Progenitor cell of endocrine pancreas (in vitro differentiated cells): ENCODE results near the gene ATXN1. TPM values are rescaled to one million over a fixed set of nuclear protein-coding genes. Genes with fewer than 3 reads are reported as not detected.

ENCODE experiments used
- DNase-seq: peaks from one replicate; pipeline ENCODE4 v3.0.0; 2021; ENCODE audit warnings: low spot score; ENCODE audit not compliant: unreplicated experiment
- H3K27ac Mint-ChIP-seq: 2 replicates; pipeline ENCODE4 v1.8.0; 2021; ENCODE audit warnings: mild to moderate bottlenecking, moderate library complexity, mixed read lengths
- H3K27me3 Mint-ChIP-seq: 2 replicates; pipeline ENCODE4 v1.8.0; 2021; ENCODE audit warnings: mixed read lengths
- H3K36me3 Mint-ChIP-seq: 2 replicates; pipeline ENCODE4 v1.8.0; 2022; ENCODE audit warnings: mixed read lengths; ENCODE audit not compliant: insufficient read depth
- H3K4me1 Mint-ChIP-seq: 2 replicates; pipeline ENCODE4 v1.8.0; 2021; ENCODE audit warnings: low read depth, mixed read lengths
- H3K4me3 Mint-ChIP-seq: 2 replicates; pipeline ENCODE4 v1.8.0; 2021; ENCODE audit warnings: low read depth, mild to moderate bottlenecking, moderate library complexity, mixed read lengths
- H3K9me3 Mint-ChIP-seq: 2 replicates; pipeline ENCODE4 v1.8.0; 2021; ENCODE audit warnings: low read depth, mixed read lengths
- CTCF ChIP-seq: fragments of 200-600 bp; sonication (generic); IDR thresholded peaks from one replicate; pipeline ENCODE4 v1.5.0; 2021; ENCODE audit warnings: antibody characterized with exemption, mild to moderate bottlenecking; ENCODE audit not compliant: unreplicated experiment
- total RNA-seq: library from RNA; stranded (reverse); gene quantifications from 2 replicates; pipeline ENCODE4 v1.2.1, GENCODE V29; 2021

ATXN1 gene
- total RNA-seq, 1 donor from 2014 or later: 35.8 TPM

GRCh38 chr6:16545382-16545781 lies 215.9 kb downstream of the ATXN1 start:
- Mint-ChIP-seq H3K27me3 (no peaks in the 10 kb centered on the region), H3K36me3 (peaks cover 4% of the 10 kb centered on the region), H3K4me3 (no peak overlapping the region), H3K27ac (peak overlapping the region; percentile 7), H3K9me3 (no peaks in the 10 kb centered on the region), H3K4me1 (peaks cover 12% of the 10 kb centered on the region)
- no peak for DNase-seq
- TF ChIP-seq CTCF: no peak

GRCh38 chr6:16544521-16544920 lies 216.7 kb downstream of the ATXN1 start:
- Mint-ChIP-seq H3K36me3 (peaks cover 2% of the 10 kb centered on the region), H3K4me1 (peaks cover 14% of the 10 kb centered on the region), H3K27me3 (no peaks in the 10 kb centered on the region), H3K27ac (peak overlapping the region; percentile 23), H3K4me3 (no peak overlapping the region), H3K9me3 (no peaks in the 10 kb centered on the region)
- no peak for DNase-seq
- TF ChIP-seq CTCF: no peak

DNA sequence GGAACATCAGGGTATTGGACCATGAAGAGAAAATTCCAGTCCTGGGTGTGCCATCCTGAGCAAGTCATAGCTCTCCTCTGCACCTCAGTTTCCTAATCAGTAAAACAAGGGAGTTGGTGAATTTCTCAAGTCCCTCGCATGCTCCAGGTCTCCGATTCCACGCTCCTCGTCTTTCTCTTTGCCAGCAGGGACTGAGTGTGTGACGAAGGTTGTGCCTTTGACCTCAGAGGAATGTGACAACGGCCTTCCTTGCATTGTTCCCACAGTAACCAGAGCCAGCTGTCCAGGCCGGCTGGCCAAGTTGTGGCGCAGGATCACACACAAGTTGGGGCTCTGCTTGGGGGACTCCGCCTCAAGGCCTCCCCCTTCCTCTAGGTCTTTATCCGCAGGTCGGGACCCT lies 217.3 kb downstream of the ATXN1 start:
- peaks cover 15% of the 10 kb centered on the region for H3K4me1 Mint-ChIP-seq
- no peak for TF ChIP-seq CTCF
- H3K9me3 Mint-ChIP-seq: no peaks in the 10 kb centered on the region
- no peaks in the 10 kb centered on the region for H3K27me3 Mint-ChIP-seq
- peak overlapping the region; percentile 23 for H3K27ac Mint-ChIP-seq
- no peak for DNase-seq
- H3K4me3 Mint-ChIP-seq: no peak overlapping the region
- H3K36me3 Mint-ChIP-seq: peaks cover 2% of the 10 kb centered on the region

DNA sequence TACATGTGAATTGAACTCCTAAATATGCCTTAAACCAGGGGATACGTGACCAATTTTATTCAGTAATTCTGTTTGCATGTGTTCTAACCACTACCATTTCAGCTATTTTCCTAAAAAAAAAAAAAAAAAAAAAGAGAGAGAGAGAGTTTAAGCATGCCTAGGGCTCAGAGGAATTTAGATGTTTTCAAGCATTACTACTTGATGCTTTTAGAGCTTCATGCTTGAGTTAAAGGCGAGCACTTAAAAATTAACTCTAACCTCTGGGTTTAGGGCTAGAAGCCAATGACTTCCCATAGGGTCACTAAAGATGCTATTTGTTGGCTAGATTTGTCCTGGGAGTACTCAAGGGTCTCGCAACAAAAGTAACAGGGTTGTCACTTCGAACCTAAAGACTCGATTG lies 217.7 kb downstream of the ATXN1 start:
- no peak for TF ChIP-seq CTCF
- no peak for DNase-seq
- Mint-ChIP-seq H3K27ac (no peak overlapping the region), H3K9me3 (no peaks in the 10 kb centered on the region), H3K27me3 (no peaks in the 10 kb centered on the region), H3K4me1 (peaks cover 15% of the 10 kb centered on the region), H3K36me3 (peaks cover 3% of the 10 kb centered on the region), H3K4me3 (no peak overlapping the region)

GRCh38 chr6:16542070-16542469 lies 219.2 kb downstream of the ATXN1 start:
- Mint-ChIP-seq H3K4me3 (no peak overlapping the region), H3K27me3 (no peaks in the 10 kb centered on the region), H3K4me1 (peaks cover 15% of the 10 kb centered on the region), H3K36me3 (peaks cover 3% of the 10 kb centered on the region), H3K27ac (no peak overlapping the region), H3K9me3 (no peaks in the 10 kb centered on the region)
- no peak for TF ChIP-seq CTCF
- DNase-seq: no peak
